Fibroblast of peridontal ligament (primary cell): ENCODE results near the gene HIVEP3.
A peak's percentile ranks its signal among the peaks of the same experiment; 100 is the strongest.

Source experiments
- DNase-seq: peaks from one replicate; pipeline ENCODE4 v3.0.0-alpha.2; 2010; ENCODE audit errors: extremely low read depth

Gene HIVEP3

GRCh38 chr1:41894101-41894807 lies 24.5 kb downstream of the HIVEP3 start:
- no peak for DNase-seq

GRCh38 chr1:41892301-41892781 lies 26.4 kb downstream of the HIVEP3 start:
- DNase-seq, result no peak

- peak; percentile 48 for DNase-seq
These were observed 27.4 kb downstream of the HIVEP3 start for GRCh38 chr1:41891199-41891896.

GRCh38 chr1:41890825-41891198 lies 27.9 kb downstream of the HIVEP3 start:
- no peak for DNase-seq

- no peak for DNase-seq
These were observed 29.0 kb downstream of the HIVEP3 start for GRCh38 chr1:41889506-41890414.

GRCh38 chr1:41888756-41889155 lies 30.0 kb downstream of the HIVEP3 start:
- DNase-seq, result no peak

- DNase-seq, result no peak
These were observed 31.4 kb downstream of the HIVEP3 start for GRCh38 chr1:41887365-41887764.

GRCh38 chr1:41884256-41885230 lies 34.2 kb downstream of the HIVEP3 start:
- DNase-seq, result no peak

- DNase-seq, result no peak
These were observed 35.2 kb downstream of the HIVEP3 start for GRCh38 chr1:41883507-41883906.

GRCh38 chr1:41882486-41882885 lies 36.2 kb downstream of the HIVEP3 start:
- no peak for DNase-seq

- no peak for DNase-seq
These were observed 36.6 kb downstream of the HIVEP3 start for GRCh38 chr1:41882068-41882477.

GRCh38 chr1:41880950-41881885 lies 37.5 kb downstream of the HIVEP3 start:
- no peak for DNase-seq

- no peak for DNase-seq
These were observed 38.5 kb downstream of the HIVEP3 start for GRCh38 chr1:41880261-41880660.

GRCh38 chr1:41879617-41880016 lies 39.1 kb downstream of the HIVEP3 start:
- no peak for DNase-seq

- DNase-seq, result no peak
These were observed 39.8 kb downstream of the HIVEP3 start for GRCh38 chr1:41878911-41879310.

- DNase-seq, result no peak
These were observed 40.2 kb downstream of the HIVEP3 start for GRCh38 chr1:41878495-41878894.

- DNase-seq, result peak; percentile 35
These were observed 41.9 kb downstream of the HIVEP3 start for GRCh38 chr1:41876576-41877445.

- DNase-seq, result no peak
These were observed 43.2 kb downstream of the HIVEP3 start for GRCh38 chr1:41875487-41875886.

GRCh38 chr1:41874903-41875411 lies 43.8 kb downstream of the HIVEP3 start:
- DNase-seq, result no peak
